GM19351 (cell line): ENCODE results near the gene CEP89.
"Not testable (repeated sequence)": the region's sequence is repeated elsewhere in the genome, so short reads cannot be mapped to it uniquely, and the experiment has no call there.

Experiments
- ATAC-seq: cut with Tn5 transposase; IDR thresholded peaks from one replicate; pipeline ENCODE4 v1.9.1; 2021; ENCODE audit warnings: mild to moderate bottlenecking, moderate library complexity; ENCODE audit not compliant: unreplicated experiment

Gene CEP89

GRCh38 chr19:32971715-32972540, at the start of gene CEP89, which contains the start of gene FAAP24:
CEP89 (minus strand) TSS chr19:32971958; CDS start chr19:32971874, 84 bp downstream.
FAAP24 (plus strand) TSS chr19:32972242; CDS start chr19:32973197, 955 bp downstream.
- peak; percentile 99 for ATAC-seq

GRCh38 chr19:33010891-33011290, 39.1 kb upstream of the CEP89 start:
- not testable (repeated sequence) for ATAC-seq

- ATAC-seq: no peak
Measured at GRCh38 chr19:33008738-33009137, 37.0 kb upstream of the CEP89 start.

- ATAC-seq: no peak
Measured at GRCh38 chr19:33005440-33005839, 33.7 kb upstream of the CEP89 start.

GRCh38 chr19:33003424-33004024, 31.8 kb upstream of the CEP89 start:
- not testable (repeated sequence) for ATAC-seq

- not testable (repeated sequence) for ATAC-seq
Measured at GRCh38 chr19:33002126-33002865, 30.5 kb upstream of the CEP89 start.

- no peak for ATAC-seq
Measured at GRCh38 chr19:33000910-33001309, 29.2 kb upstream of the CEP89 start.

- ATAC-seq: no peak
Measured at GRCh38 chr19:33000510-33000909, 28.8 kb upstream of the CEP89 start.

GRCh38 chr19:32998722-32999121, 27.0 kb upstream of the CEP89 start:
- no peak for ATAC-seq

- no peak for ATAC-seq
Measured at GRCh38 chr19:32997716-32998355, 26.1 kb upstream of the CEP89 start.

- not testable (repeated sequence) for ATAC-seq
Measured at GRCh38 chr19:32997061-32997464, 25.3 kb upstream of the CEP89 start.

GRCh38 chr19:32995966-32996365, 24.2 kb upstream of the CEP89 start:
- not testable (repeated sequence) for ATAC-seq

- ATAC-seq: no peak
Measured at GRCh38 chr19:32988724-32989123, 17.0 kb upstream of the CEP89 start.

GRCh38 chr19:32988254-32988653, 16.5 kb upstream of the CEP89 start:
- ATAC-seq: not testable (repeated sequence)

GRCh38 chr19:32982488-32982887, 10.7 kb upstream of the CEP89 start:
- ATAC-seq: not testable (repeated sequence)

GRCh38 chr19:32979807-32980206, 8.0 kb upstream of the CEP89 start:
- not testable (repeated sequence) for ATAC-seq

GRCh38 chr19:32977813-32978212, 6.1 kb upstream of the CEP89 start:
- not testable (repeated sequence) for ATAC-seq

- ATAC-seq: no peak
Measured at GRCh38 chr19:32977280-32977679, 5.5 kb upstream of the CEP89 start.

- ATAC-seq: no peak
Measured at GRCh38 chr19:32976223-32976805, 4.6 kb upstream of the CEP89 start.

- no peak for ATAC-seq
Measured at GRCh38 chr19:32971012-32971595, 654 bp downstream of the CEP89 start.
